Activated CD4-positive, alpha-beta T cell treated with anti-CD3 and anti-CD28 coated beads, Interleukin-2, amount 10 ng/mL, durations not matched to agents 7 days and 5 days (primary cell): ENCODE data around the gene HS6ST3. TPM values are rescaled to one million over a fixed set of nuclear protein-coding genes. Genes with fewer than 3 reads are reported as not detected.

Experiments
- CTCF ChIA-PET: fragments of 350-600 bp; sonication (Branson Sonifier 250); formaldehyde crosslinking; loops from one replicate; lab custom pipeline; 2021; ENCODE audit warnings: antibody characterized with exemption; lab: Charles Lee
- POLR2A ChIA-PET: fragments of 350-600 bp; sonication (Branson Sonifier 250); formaldehyde crosslinking; loops from one replicate; lab custom pipeline; 2021; ENCODE audit warnings: antibody characterized with exemption; lab: Charles Lee
- DNase-seq: peaks from one replicate; pipeline ENCODE4 v3.0.0-alpha.2; 2020
- H3K27ac Mint-ChIP-seq: one replicate; pipeline ENCODE4 v1.8.0; 2021; ENCODE audit warnings: mild to moderate bottlenecking, moderate library complexity, mixed read lengths
- H3K27me3 Mint-ChIP-seq: one replicate; pipeline ENCODE4 v1.8.0; 2021; ENCODE audit warnings: mixed read lengths
- H3K36me3 Mint-ChIP-seq: one replicate; pipeline ENCODE4 v1.8.0; 2021; ENCODE audit warnings: low read depth, mixed read lengths
- H3K4me1 Mint-ChIP-seq: one replicate; pipeline ENCODE4 v1.8.0; 2021; ENCODE audit warnings: mixed read lengths
- H3K4me3 Mint-ChIP-seq: one replicate; pipeline ENCODE4 v1.8.0; 2021; ENCODE audit warnings: mild to moderate bottlenecking, moderate library complexity, mixed read lengths
- H3K9me3 Mint-ChIP-seq: one replicate; pipeline ENCODE4 v1.8.0; 2021; ENCODE audit warnings: mixed read lengths
- total RNA-seq, 2 experiments: library from RNA; stranded (reverse); gene quantifications; one replicate each; pipeline ENCODE4 v1.2.3, GENCODE V29; 2021

HS6ST3 gene
- total RNA-seq, 2 experiments from 2014 or later, result not detected

DNA sequence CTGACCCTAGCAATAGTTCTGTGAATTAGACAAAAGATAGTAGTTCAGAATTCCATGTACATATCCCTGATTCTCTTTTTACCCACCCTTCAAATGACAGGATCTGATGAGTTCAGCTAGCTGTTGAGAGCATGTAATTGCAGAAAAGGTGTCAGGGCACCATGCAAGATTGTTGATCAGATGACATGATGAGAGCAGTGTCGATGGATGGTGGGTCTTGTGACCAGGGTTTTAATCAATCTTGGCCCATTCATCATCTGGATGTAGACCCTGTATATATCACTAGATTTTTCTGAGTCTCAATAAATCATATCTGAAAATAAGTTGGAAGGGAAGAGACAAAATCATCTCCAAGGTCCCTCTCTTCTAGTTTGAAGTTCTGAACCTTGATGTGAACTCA is 525.3 kb downstream of the HS6ST3 start:
- Mint-ChIP-seq H3K27ac (no peak overlapping the region), H3K27me3 (no peaks in the 10 kb centered on the region), H3K4me1 (no peaks in the 10 kb centered on the region), H3K9me3 (peaks cover 9% of the 10 kb centered on the region), H3K36me3 (no peaks in the 10 kb centered on the region), H3K4me3 (no peak overlapping the region)
- no peak for DNase-seq
- ChIA-PET POLR2A (no interaction called here), CTCF (no interaction called here)

DNA sequence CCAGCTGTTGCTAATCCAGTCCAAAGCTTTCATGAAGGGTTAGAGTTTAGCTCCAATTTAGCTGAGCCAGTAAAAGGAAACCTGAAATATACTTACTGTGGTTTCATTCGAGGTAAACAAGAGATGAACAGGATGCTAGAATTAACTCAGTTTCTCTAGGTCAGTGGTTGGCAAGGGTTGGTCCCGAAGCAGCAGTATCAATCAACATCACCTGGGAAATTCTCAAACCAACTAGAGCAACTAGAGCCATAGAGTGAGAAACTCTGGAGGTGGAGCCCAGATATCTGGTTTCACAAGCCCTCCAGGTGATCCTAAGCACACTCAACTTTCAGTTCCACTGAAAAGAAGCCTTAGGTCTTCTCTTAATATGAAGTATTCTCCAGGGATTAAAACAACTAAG is 527.6 kb downstream of the HS6ST3 start:
- H3K4me1 Mint-ChIP-seq, result no peaks in the 10 kb centered on the region
- CTCF ChIA-PET, result no interaction called here
- no peak overlapping the region for H3K27ac Mint-ChIP-seq
- peaks cover 8% of the 10 kb centered on the region for H3K9me3 Mint-ChIP-seq
- no peak overlapping the region for H3K4me3 Mint-ChIP-seq
- POLR2A ChIA-PET, result no interaction called here
- H3K27me3 Mint-ChIP-seq, result no peaks in the 10 kb centered on the region
- no peaks in the 10 kb centered on the region for H3K36me3 Mint-ChIP-seq
- no peak for DNase-seq

DNA sequence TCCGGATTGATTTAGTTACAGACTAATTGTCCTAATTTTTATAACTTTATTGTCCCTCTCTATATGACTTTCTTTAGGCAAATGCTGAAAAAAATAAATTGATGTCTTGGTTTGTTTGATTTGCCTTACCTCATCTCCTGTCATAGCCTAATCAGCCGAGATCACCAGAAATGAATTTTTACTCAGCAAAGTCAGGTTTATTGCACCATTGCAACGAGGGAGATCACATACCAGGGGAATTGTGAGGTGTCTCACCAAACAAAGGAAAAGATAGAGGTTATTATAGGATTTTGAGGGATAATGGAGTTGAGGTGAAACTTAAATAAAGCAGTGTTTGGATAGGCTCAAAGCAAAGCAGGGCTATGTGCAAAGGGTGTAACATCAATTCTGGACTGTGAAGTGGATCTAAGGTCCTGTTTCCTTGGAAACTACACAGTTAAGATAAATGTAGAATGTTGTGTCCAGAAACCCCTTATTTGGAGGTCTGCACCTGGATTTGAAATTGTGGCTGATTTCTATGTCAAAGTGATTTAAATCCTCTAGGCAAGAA is 531.8 kb downstream of the HS6ST3 start:
- Mint-ChIP-seq H3K4me3 (no peak overlapping the region), H3K4me1 (no peaks in the 10 kb centered on the region), H3K27ac (no peak overlapping the region), H3K9me3 (peaks cover 12% of the 10 kb centered on the region), H3K27me3 (no peaks in the 10 kb centered on the region), H3K36me3 (no peaks in the 10 kb centered on the region)
- ChIA-PET CTCF (no interaction called here), POLR2A (no interaction called here)
- DNase-seq, result no peak

DNA sequence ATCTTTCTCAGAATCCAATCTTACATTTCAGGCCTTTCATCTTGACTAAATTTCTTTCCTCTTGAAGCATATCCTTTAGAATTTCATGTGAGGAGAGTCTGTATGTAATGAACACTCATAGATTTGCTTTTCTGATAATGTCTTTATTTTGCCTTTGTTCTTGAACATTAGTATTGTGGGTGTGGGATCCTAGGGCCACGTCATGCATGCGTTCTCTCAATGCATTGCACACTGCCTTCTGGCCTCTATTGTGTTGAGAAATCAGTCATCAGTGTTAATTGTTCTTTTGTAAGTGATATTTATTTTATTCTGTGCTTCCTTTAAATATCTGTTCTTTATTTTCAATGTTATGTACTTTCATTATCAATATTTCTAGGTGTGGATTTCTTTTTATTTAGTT is 539.4 kb downstream of the HS6ST3 start:
- no peak for DNase-seq
- Mint-ChIP-seq H3K36me3 (no peaks in the 10 kb centered on the region), H3K4me1 (no peaks in the 10 kb centered on the region), H3K27me3 (no peaks in the 10 kb centered on the region), H3K9me3 (peaks cover 8% of the 10 kb centered on the region), H3K27ac (no peak overlapping the region), H3K4me3 (no peak overlapping the region)
- ChIA-PET POLR2A (no interaction called here), CTCF (no interaction called here)

DNA sequence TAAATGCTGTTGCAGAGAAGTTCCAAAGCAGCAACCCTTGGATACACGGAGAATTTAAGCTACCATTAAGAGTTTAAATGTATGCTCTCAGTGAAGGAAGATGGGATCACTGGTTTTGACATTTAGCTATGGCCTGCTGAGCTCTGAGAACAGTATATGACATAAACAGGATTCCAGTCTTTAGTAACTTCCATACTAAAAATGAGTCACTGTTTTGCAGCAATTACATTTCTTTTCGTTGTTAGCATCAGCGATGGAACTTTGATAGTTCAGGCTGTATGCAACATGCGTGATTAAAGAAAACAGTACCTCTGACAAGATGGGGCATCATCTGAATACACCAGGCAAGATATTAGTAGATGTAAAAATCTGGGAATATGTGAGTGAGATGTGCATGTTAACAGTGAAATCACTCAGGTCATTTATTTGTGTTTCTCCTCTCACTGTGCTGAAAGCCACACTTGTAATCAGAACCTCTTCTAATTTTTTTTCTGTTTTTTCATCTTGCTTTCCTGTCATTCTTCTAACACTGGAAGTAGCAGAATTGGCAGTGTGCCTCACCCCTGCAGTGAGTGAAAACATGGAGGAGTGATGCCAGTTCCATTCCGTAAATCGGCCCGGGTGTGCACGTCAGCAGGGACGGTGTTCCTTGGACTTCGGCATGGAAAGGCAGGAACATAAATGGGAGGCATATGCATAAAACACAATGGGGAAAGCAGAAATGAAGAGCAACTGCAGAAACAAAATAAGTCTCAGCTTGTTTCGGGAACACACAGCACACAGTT is 542.8 kb downstream of the HS6ST3 start:
- ChIA-PET POLR2A (no interaction called here), CTCF (no interaction called here)
- Mint-ChIP-seq H3K4me3 (no peak overlapping the region), H3K36me3 (no peaks in the 10 kb centered on the region), H3K27me3 (no peaks in the 10 kb centered on the region), H3K27ac (no peak overlapping the region), H3K9me3 (peaks cover 4% of the 10 kb centered on the region), H3K4me1 (no peaks in the 10 kb centered on the region)
- DNase-seq, result no peak

DNA sequence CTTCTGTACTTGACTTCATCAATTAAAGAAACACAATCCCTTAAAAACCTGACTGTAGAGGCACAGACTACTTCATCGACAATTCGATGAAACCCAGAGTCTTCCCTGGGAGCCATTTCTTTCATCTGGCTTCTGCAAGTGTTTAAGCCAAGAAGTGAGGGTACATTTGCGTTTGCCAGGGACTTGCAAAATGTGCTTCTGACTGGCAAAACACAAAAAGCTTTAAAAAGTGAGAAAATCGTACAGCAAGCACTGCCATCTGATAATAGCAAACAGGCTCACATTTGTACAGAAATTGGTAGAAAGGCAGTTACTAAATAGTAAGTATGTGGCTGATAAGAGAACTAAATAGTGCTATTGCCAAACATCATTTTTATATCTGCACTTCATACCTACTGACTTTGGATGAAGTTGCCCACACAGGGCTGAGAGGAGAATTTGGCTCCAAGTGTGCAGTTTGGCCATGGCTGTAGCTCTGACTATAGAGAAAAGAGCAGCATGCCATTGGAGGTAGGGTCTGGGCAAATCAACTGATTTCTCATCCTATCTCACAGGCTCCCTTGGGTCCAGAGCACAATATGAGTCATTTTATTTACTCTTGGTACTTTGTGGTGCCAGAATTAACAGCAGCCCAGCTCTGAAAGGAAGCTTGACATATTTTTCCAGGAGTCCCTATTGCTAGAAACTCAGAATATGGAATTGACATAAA is 546.2 kb downstream of the HS6ST3 start:
- Mint-ChIP-seq H3K9me3 (peaks cover 14% of the 10 kb centered on the region), H3K4me3 (no peak overlapping the region), H3K27ac (no peak overlapping the region), H3K27me3 (no peaks in the 10 kb centered on the region), H3K4me1 (no peaks in the 10 kb centered on the region), H3K36me3 (no peaks in the 10 kb centered on the region)
- no peak for DNase-seq
- ChIA-PET POLR2A (no interaction called here), CTCF (no interaction called here)

DNA sequence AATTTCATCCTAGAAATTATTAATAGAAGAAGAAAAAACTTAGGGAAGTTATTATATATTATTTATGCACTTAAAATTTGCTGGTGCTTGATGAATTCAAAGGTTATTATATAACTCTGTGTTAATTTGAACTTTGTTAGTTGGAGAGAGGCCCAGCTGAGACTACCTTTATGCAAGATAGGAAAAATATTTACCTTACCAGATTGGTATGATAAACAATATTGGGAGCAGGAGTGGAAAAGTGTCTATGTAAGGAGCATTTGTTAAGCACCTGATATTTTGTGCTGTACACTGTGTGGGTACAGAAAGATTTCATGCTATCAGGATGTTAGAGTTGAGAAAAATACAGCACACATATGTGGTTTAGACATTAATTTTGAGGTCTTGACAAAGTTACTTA is 547.1 kb downstream of the HS6ST3 start:
- ChIA-PET POLR2A (no interaction called here), CTCF (no interaction called here)
- no peaks in the 10 kb centered on the region for H3K4me1 Mint-ChIP-seq
- no peak for DNase-seq
- H3K36me3 Mint-ChIP-seq, result no peaks in the 10 kb centered on the region
- H3K27me3 Mint-ChIP-seq, result no peaks in the 10 kb centered on the region
- no peak overlapping the region for H3K4me3 Mint-ChIP-seq
- no peak overlapping the region for H3K27ac Mint-ChIP-seq
- peaks cover 14% of the 10 kb centered on the region for H3K9me3 Mint-ChIP-seq

DNA sequence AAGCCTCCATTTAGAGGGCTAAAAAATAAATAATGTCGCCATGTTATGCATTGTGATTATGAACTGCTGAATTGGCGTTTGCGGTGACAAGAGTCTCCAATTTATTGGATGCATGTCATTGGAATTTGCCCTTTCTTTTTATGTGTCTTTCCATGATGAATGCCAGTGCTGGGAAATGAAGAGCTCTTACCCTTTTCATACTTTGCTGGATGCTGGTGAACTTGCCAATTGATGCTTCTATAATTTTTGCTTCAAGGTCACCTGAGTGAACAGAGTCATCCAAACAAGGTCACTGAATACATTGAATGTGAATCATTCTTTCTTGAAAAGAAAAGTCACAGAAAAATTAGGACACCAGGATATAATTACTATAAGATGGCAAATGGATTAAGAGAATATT is 556.2 kb downstream of the HS6ST3 start:
- ChIA-PET POLR2A (no interaction called here), CTCF (no interaction called here)
- peaks cover 11% of the 10 kb centered on the region for H3K9me3 Mint-ChIP-seq
- H3K4me3 Mint-ChIP-seq, result no peak overlapping the region
- H3K4me1 Mint-ChIP-seq, result no peaks in the 10 kb centered on the region
- no peaks in the 10 kb centered on the region for H3K27me3 Mint-ChIP-seq
- H3K27ac Mint-ChIP-seq, result no peak overlapping the region
- no peaks in the 10 kb centered on the region for H3K36me3 Mint-ChIP-seq
- DNase-seq, result no peak

DNA sequence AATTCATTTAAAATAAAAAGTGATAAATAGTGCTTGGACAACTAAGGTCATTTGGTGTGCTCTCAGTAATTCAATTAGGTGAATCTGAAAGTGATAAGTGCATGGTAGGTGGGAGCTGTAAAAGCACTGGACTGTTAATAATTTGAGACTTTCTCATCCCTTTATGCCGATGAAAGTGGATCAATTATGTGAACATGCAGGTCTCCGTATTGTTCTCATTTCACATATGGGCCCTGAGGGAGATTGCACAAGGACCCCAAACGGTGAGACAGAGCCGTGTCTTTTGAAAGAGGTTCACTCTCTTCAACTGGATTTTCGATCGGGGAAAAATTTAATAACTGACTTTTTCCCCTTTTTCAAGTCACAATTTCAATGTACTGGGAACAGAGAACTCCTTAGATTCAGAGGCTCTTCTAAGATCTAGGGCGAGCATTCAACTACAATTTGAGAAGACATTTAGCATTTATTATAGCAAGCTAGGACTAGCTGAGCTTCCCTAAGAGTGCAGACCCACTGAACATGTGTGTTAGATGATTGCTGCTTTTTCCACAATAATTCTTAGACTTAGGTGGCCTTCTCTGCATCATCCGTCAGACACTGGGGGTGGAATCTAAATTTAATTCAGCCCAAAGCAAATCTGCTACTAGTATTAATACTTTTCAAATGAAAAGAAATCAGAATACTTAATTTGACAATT is 556.8 kb downstream of the HS6ST3 start:
- POLR2A ChIA-PET, result no interaction called here
- peaks cover 11% of the 10 kb centered on the region for H3K9me3 Mint-ChIP-seq

DNA sequence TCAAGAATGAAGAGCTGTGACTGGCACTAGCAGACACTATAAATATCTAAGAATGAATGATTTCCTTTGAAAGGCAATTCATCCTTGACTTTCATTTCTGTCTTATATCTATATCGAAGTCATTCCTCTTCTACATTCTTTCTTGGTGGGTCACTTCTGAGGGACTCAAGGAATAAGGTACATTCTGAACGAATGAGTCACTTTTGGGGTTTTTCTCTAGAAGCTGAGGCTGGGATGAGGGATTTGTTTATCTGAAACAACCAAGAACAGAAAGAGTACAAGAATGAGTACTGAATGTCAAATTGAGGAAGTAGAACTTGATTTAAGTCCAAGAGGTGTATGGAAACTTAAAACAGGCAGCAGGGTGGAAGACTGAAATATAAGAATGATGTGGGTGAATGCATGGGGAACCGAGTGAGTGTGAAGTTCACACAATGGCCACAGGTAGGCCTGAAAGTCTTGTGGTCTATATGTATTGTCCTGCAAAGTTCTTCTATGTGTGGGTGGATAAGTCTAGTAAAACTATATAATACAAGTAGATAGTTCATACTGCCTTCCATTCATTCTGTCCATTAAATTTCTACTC is 560.5 kb downstream of the HS6ST3 start:
- Mint-ChIP-seq H3K27ac (no peak overlapping the region), H3K4me1 (no peaks in the 10 kb centered on the region), H3K36me3 (no peaks in the 10 kb centered on the region), H3K4me3 (no peak overlapping the region), H3K27me3 (no peaks in the 10 kb centered on the region), H3K9me3 (peaks cover 4% of the 10 kb centered on the region)
- no peak for DNase-seq
- ChIA-PET POLR2A (no interaction called here), CTCF (no interaction called here)

More for the DNA sequence above, 556.8 kb downstream of the HS6ST3 start:
- no peaks in the 10 kb centered on the region for H3K36me3 Mint-ChIP-seq
- CTCF ChIA-PET, result no interaction called here
- H3K4me1 Mint-ChIP-seq, result no peaks in the 10 kb centered on the region
- no peak overlapping the region for H3K4me3 Mint-ChIP-seq
- no peaks in the 10 kb centered on the region for H3K27me3 Mint-ChIP-seq
- H3K27ac Mint-ChIP-seq, result no peak overlapping the region
- no peak for DNase-seq

DNA sequence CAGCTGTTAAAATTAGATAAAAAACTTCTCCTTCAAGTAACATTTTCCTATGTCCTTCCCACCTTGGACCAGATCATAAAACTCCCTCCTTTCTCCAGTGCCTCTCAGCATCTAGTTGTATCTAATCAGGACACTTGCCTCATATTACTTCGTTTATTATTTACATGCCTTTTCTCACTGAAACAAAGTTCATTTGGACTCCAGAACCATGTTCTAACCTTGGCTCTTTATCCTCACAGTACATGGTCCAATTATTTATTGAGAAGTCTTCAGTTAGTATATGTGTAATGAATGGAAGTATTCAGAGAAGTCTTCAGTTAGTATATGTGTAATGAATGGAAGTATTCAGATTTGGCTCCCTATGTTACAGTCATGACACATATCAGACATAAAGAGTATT is 561.7 kb downstream of the HS6ST3 start:
- no peak overlapping the region for H3K4me3 Mint-ChIP-seq
- no peaks in the 10 kb centered on the region for H3K36me3 Mint-ChIP-seq
- H3K27me3 Mint-ChIP-seq, result no peaks in the 10 kb centered on the region
- no peaks in the 10 kb centered on the region for H3K4me1 Mint-ChIP-seq
- POLR2A ChIA-PET, result no interaction called here
- H3K27ac Mint-ChIP-seq, result no peak overlapping the region
- CTCF ChIA-PET, result no interaction called here
- peaks cover 6% of the 10 kb centered on the region for H3K9me3 Mint-ChIP-seq
- no peak for DNase-seq

DNA sequence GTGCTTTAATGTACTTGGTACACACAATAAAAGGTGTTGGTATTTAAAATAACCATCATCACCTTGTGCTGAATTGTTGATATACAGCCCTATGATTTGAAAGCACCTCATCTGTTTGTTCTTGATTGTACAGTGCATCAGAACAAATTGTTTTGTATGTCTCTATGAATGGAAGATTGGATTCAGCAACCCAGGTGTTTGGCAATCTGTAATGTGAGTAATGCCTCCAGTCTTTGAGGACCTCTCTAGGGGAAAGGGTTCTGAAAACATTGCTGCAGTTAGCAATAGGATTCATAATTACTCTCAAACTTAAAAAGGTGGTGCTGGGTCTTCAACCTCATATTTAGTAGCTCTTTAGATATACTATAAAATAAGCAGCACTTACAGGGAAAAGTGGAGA is 562.6 kb downstream of the HS6ST3 start:
- Mint-ChIP-seq H3K27me3 (no peaks in the 10 kb centered on the region), H3K4me1 (no peaks in the 10 kb centered on the region), H3K4me3 (no peak overlapping the region), H3K9me3 (peaks cover 8% of the 10 kb centered on the region), H3K36me3 (no peaks in the 10 kb centered on the region), H3K27ac (no peak overlapping the region)
- CTCF ChIA-PET, result no interaction called here
- POLR2A ChIA-PET, result no interaction called here
- DNase-seq, result no peak

DNA sequence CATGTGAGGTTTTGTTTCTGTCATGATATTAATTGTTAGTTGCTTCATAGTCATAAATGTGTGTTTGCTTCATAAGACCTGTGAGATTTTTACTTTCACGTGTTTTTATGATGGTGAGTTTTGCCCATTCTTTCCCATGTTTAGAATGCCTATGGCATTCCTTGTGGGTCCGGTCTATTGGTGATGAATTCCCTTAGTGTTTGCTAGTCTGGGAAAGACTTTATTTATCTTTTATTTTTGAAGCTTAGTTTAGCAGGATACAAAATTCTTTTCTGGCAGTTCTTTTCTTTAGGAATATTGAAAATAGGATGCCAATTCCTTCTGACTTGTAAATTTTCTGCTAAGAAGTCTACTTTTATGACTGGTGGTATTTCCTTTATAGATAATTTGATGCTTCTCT is 571.7 kb downstream of the HS6ST3 start:
- ChIA-PET POLR2A (no interaction called here), CTCF (no interaction called here)
- H3K4me3 Mint-ChIP-seq, result no peak overlapping the region
- DNase-seq, result no peak
- no peaks in the 10 kb centered on the region for H3K27me3 Mint-ChIP-seq
- peaks cover 20% of the 10 kb centered on the region for H3K9me3 Mint-ChIP-seq
- no peaks in the 10 kb centered on the region for H3K4me1 Mint-ChIP-seq
- H3K27ac Mint-ChIP-seq, result no peak overlapping the region
- H3K36me3 Mint-ChIP-seq, result no peaks in the 10 kb centered on the region
